Measurements from ENCODE around the gene SERPINB2. TPM values are rescaled to one million over a fixed set of nuclear protein-coding genes. Genes with fewer than 3 reads are reported as not detected.

The SERPINB2 gene
- total RNA-seq, 1 experiment from 2014 or later = 0.82 TPM

DNA sequence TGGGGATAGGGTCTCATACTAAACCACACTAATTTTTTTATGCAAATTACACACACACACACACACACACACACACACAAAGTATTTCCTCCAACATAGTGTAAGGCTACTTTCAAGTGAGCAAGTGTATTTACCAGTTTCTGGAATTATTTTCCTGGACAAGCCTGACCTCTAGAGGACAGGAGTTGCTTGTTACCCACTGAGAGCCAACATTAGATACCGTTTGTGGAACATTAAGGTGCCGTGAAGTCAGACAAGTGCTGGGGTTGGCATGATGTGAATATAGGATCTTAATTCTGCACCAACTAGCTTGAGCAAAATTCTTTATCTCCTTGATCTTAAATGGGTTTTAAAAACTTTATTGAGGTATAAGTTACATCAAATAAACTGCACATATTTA lies 39.3 kb upstream of the SERPINB2 start:
- TF ChIP-seq, protein P1, sequence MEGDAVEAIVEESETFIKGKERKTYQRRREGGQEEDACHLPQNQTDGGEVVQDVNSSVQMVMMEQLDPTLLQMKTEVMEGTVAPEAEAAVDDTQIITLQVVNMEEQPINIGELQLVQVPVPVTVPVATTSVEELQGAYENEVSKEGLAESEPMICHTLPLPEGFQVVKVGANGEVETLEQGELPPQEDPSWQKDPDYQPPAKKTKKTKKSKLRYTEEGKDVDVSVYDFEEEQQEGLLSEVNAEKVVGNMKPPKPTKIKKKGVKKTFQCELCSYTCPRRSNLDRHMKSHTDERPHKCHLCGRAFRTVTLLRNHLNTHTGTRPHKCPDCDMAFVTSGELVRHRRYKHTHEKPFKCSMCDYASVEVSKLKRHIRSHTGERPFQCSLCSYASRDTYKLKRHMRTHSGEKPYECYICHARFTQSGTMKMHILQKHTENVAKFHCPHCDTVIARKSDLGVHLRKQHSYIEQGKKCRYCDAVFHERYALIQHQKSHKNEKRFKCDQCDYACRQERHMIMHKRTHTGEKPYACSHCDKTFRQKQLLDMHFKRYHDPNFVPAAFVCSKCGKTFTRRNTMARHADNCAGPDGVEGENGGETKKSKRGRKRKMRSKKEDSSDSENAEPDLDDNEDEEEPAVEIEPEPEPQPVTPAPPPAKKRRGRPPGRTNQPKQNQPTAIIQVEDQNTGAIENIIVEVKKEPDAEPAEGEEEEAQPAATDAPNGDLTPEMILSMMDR (IDR thresholded peaks at IDR 0.05; ENCODE audit: unreplicated experiment) = peak; percentile 64
- no peak overlapping the region for H3K27ac Mint-ChIP-seq (ENCODE audit: low read depth, unreplicated experiment)
- no peaks in the 10 kb centered on the region for H3K9me3 Mint-ChIP-seq (ENCODE audit: unreplicated experiment)
- peak; percentile 73 for DNase-seq (ENCODE audit: unreplicated experiment)
- BruUV-seq (replicated peaks) = no TSS peak
- H3K4me3 Mint-ChIP-seq (ENCODE audit: unreplicated experiment) = no peak overlapping the region
- H3K27me3 Mint-ChIP-seq (ENCODE audit: insufficient read depth, unreplicated experiment) = no peaks in the 10 kb centered on the region
- H3K36me3 Mint-ChIP-seq (ENCODE audit: insufficient read depth, unreplicated experiment) = no peaks in the 10 kb centered on the region
- H3K4me1 Mint-ChIP-seq (ENCODE audit: insufficient read depth, unreplicated experiment) = no peaks in the 10 kb centered on the region
- ChIA-PET CTCF (interaction anchor here (0.5 to 11.4 kb wide), 25 partner anchors 9 to 1196 kb away, joined by 3 to 317 read pairs (median 4); partner anchors contain the start of gene SERPINB13), POLR2A (interaction anchor here (2.2 kb wide), 1 partner anchor 330 kb away, joined by 5 read pairs; no protein-coding TSS in a partner anchor)
- intact Hi-C loops (cut with micrococcal nuclease) = loop anchor here (1.0 to 5.0 kb wide), 3 partner anchors 107 to 330 kb away; no protein-coding TSS in a partner anchor

DNA sequence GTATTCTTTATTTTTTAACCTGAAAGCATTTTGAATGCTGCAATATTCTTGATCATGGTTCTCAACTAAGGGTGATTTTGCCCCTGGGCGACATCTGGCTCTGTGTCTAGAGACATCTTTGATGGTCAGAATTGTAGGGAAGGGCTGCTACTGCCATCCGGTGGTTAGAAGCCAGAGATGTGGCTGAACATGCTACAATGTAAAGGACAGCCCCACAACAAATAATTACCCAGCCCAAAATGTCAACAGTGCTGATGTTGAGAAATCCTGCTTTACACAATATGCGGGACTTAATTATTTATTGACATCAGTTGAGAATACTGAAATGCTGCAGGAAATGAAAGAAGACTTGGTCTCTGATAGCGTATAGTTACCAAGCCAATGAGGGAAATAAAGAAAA lies 37.5 kb upstream of the SERPINB2 start:
- ChIA-PET CTCF (interaction anchor here (1.0 to 11.4 kb wide), 4 partner anchors 87 to 337 kb away, joined by 3 to 317 read pairs (median 33); no protein-coding TSS in a partner anchor), POLR2A (no interaction called here)
- DNase-seq (ENCODE audit: unreplicated experiment) = peak; percentile 70
- Mint-ChIP-seq H3K27me3 (ENCODE audit: insufficient read depth, unreplicated experiment) (no peaks in the 10 kb centered on the region), H3K36me3 (ENCODE audit: insufficient read depth, unreplicated experiment) (no peaks in the 10 kb centered on the region), H3K4me1 (ENCODE audit: insufficient read depth, unreplicated experiment) (no peaks in the 10 kb centered on the region), H3K4me3 (ENCODE audit: unreplicated experiment) (no peak overlapping the region), H3K27ac (ENCODE audit: low read depth, unreplicated experiment) (no peak overlapping the region), H3K9me3 (ENCODE audit: unreplicated experiment) (no peaks in the 10 kb centered on the region)
- TF ChIP-seq, protein P1 (IDR thresholded peaks at IDR 0.05; ENCODE audit: unreplicated experiment) = peak; percentile 33
- intact Hi-C loops (cut with micrococcal nuclease) = loop anchor here (1.0 to 2.0 kb wide), 3 partner anchors 82 to 129 kb away; no protein-coding TSS in a partner anchor
- BruUV-seq (replicated peaks) = no TSS peak

DNA sequence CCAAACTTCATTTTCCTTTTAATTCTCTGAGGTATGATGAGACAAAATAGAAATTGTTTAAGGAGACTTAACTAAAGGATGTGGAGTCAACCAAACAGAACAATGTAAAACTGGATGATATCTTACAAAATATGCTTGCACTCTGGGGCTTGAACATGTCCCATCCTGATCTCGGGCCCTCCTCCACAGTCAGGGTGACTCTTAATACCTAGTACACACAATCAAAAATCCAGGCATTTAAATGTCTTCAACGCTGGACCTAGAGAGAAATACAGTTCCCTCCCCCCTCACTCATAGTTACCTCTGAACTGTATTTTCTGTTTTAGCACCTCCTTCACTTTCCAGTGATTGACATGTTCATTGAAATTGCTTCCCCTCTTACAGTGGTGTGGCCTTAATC lies 36.9 kb upstream of the SERPINB2 start:
- DNase-seq (ENCODE audit: unreplicated experiment) = no peak
- no peaks in the 10 kb centered on the region for H3K4me1 Mint-ChIP-seq (ENCODE audit: insufficient read depth, unreplicated experiment)
- CTCF ChIA-PET = interaction anchor here (1.4 to 1.6 kb wide), 2 partner anchors 53 to 336 kb away, joined by 4 read pairs; no protein-coding TSS in a partner anchor
- intact Hi-C loops (cut with micrococcal nuclease) = loop anchor here (1.0 to 2.0 kb wide), 3 partner anchors 82 to 128 kb away; no protein-coding TSS in a partner anchor
- H3K36me3 Mint-ChIP-seq (ENCODE audit: insufficient read depth, unreplicated experiment) = no peaks in the 10 kb centered on the region
- H3K27ac Mint-ChIP-seq (ENCODE audit: low read depth, unreplicated experiment) = no peak overlapping the region
- no peaks in the 10 kb centered on the region for H3K9me3 Mint-ChIP-seq (ENCODE audit: unreplicated experiment)
- POLR2A ChIA-PET = no interaction called here
- H3K4me3 Mint-ChIP-seq (ENCODE audit: unreplicated experiment) = no peak overlapping the region
- BruUV-seq (replicated peaks) = no TSS peak
- H3K27me3 Mint-ChIP-seq (ENCODE audit: insufficient read depth, unreplicated experiment) = no peaks in the 10 kb centered on the region
- TF ChIP-seq, protein P1 (IDR thresholded peaks at IDR 0.05; ENCODE audit: unreplicated experiment) = no peak

DNA sequence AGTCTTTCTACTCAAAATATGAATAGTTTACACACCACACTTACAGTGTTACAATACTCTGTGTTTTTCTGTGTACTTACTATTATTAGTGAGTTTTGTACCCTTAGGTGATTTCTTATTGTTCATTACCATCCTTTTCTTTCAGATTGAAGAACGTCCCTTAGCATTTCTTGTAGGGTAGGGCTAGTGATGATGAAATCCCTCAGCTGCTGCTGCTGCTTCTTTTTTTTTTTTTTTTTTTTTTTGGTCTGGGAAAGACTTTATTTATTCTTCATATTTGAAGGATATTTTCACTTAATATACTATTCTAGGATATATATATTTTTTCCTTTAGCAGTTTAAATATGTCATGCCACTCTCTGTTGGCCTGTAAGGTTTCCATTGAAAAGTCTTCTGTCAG lies 29.0 kb upstream of the SERPINB2 start:
- H3K9me3 Mint-ChIP-seq (ENCODE audit: unreplicated experiment) = peaks cover 13% of the 10 kb centered on the region
- intact Hi-C loops (cut with micrococcal nuclease) = no loop called here

More for the DNA sequence above, 29.0 kb upstream of the SERPINB2 start:
- Mint-ChIP-seq H3K27ac (ENCODE audit: low read depth, unreplicated experiment) (no peak overlapping the region), H3K4me1 (ENCODE audit: insufficient read depth, unreplicated experiment) (peaks cover 5% of the 10 kb centered on the region), H3K27me3 (ENCODE audit: insufficient read depth, unreplicated experiment) (no peaks in the 10 kb centered on the region), H3K4me3 (ENCODE audit: unreplicated experiment) (no peak overlapping the region), H3K36me3 (ENCODE audit: insufficient read depth, unreplicated experiment) (no peaks in the 10 kb centered on the region)
- no TSS peak for BruUV-seq (replicated peaks)
- TF ChIP-seq, protein P1 (IDR thresholded peaks at IDR 0.05; ENCODE audit: unreplicated experiment) = no peak
- no peak for DNase-seq (ENCODE audit: unreplicated experiment)
- ChIA-PET CTCF (interaction anchor here (0.6 to 3.4 kb wide), 7 partner anchors 10 to 340 kb away, joined by 3 to 21 read pairs (median 7); no protein-coding TSS in a partner anchor), POLR2A (interaction anchor here (0.9 to 3.1 kb wide), 5 partner anchors 10 to 352 kb away, joined by 3 to 33 read pairs (median 4); no protein-coding TSS in a partner anchor)

Data from MCF 10A (cell line).